WERI-Rb-1 (cell line): Measurements from ENCODE around the gene PRRT4.

Experiments used
- DNase-seq: peaks from one replicate; pipeline ENCODE4 v3.0.0-alpha.2; 2020
- H3K27ac ChIP-seq: fragments of 250-450 bp; sonication (Bioruptor Pico); 2 replicates; pipeline ENCODE4 v1.5.1; 2020; ENCODE audit warnings: mild to moderate bottlenecking, moderate library complexity
- H3K27me3 ChIP-seq: fragments of 250-450 bp; sonication (Bioruptor Pico); 2 replicates; pipeline ENCODE4 v1.5.1; 2021; ENCODE audit warnings: mild to moderate bottlenecking, low read depth, moderate library complexity; ENCODE audit not compliant: insufficient read depth, severe bottlenecking
- H3K36me3 ChIP-seq: fragments of 250-450 bp; sonication (Bioruptor Pico); 2 replicates; pipeline ENCODE4 v1.5.1; 2020; ENCODE audit warnings: mild to moderate bottlenecking, moderate library complexity
- H3K4me3 ChIP-seq: 2 replicates; pipeline ENCODE4 v1.5.1; 2011; ENCODE audit warnings: low read depth, mild to moderate bottlenecking, control low read depth, low read length
- H3K9me3 ChIP-seq: fragments of 250-450 bp; sonication (Bioruptor Pico); 2 replicates; pipeline ENCODE4 v1.5.1; 2021; ENCODE audit warnings: mild to moderate bottlenecking, moderate library complexity; ENCODE audit not compliant: severe bottlenecking
- CTCF ChIP-seq: IDR thresholded peaks from 2 replicates; pipeline ENCODE4 v1.5.1; 2011; ENCODE audit warnings: low read depth, mild to moderate bottlenecking, control low read depth, inconsistent platforms, low read length

Gene PRRT4

GRCh38 chr7:128358233-128358632, 3.3 kb downstream of the PRRT4 start:
- H3K36me3 ChIP-seq: no peaks in the 10 kb centered on the region
- no peak for DNase-seq
- H3K9me3 ChIP-seq: no peaks in the 10 kb centered on the region
- no peaks in the 10 kb centered on the region for H3K27me3 ChIP-seq
- H3K4me3 ChIP-seq: no peak overlapping the region
- H3K27ac ChIP-seq: no peak overlapping the region
- TF ChIP-seq CTCF: no peak

- Histone ChIP-seq H3K27ac (no peak overlapping the region), H3K4me3 (no peak overlapping the region), H3K36me3 (no peaks in the 10 kb centered on the region), H3K27me3 (no peaks in the 10 kb centered on the region), H3K9me3 (no peaks in the 10 kb centered on the region)
- DNase-seq: no peak
- no peak for TF ChIP-seq CTCF
Measured at GRCh38 chr7:128357217-128357613, 4.3 kb downstream of the PRRT4 start.

- no peaks in the 10 kb centered on the region for H3K9me3 ChIP-seq
- no peaks in the 10 kb centered on the region for H3K27me3 ChIP-seq
- DNase-seq: peak; percentile 36
- no peak for TF ChIP-seq CTCF
- no peaks in the 10 kb centered on the region for H3K36me3 ChIP-seq
- no peak overlapping the region for H3K27ac ChIP-seq
- no peak overlapping the region for H3K4me3 ChIP-seq
Measured at GRCh38 chr7:128356546-128357216, 4.8 kb downstream of the PRRT4 start.

GRCh38 chr7:128353610-128354009, 7.9 kb downstream of the PRRT4 start:
- Histone ChIP-seq H3K9me3 (no peaks in the 10 kb centered on the region), H3K36me3 (no peaks in the 10 kb centered on the region), H3K27me3 (no peaks in the 10 kb centered on the region), H3K4me3 (no peak overlapping the region), H3K27ac (no peak overlapping the region)
- TF ChIP-seq CTCF: no peak
- DNase-seq: no peak

- Histone ChIP-seq H3K27ac (no peak overlapping the region), H3K4me3 (no peak overlapping the region), H3K27me3 (no peaks in the 10 kb centered on the region), H3K36me3 (no peaks in the 10 kb centered on the region), H3K9me3 (no peaks in the 10 kb centered on the region)
- DNase-seq: no peak
- TF ChIP-seq CTCF: no peak
Measured at GRCh38 chr7:128353189-128353588, 8.3 kb downstream of the PRRT4 start.

GRCh38 chr7:128352636-128353035, 8.9 kb downstream of the PRRT4 start:
- H3K27me3 ChIP-seq: no peaks in the 10 kb centered on the region
- TF ChIP-seq CTCF: no peak
- no peak overlapping the region for H3K4me3 ChIP-seq
- no peaks in the 10 kb centered on the region for H3K9me3 ChIP-seq
- H3K36me3 ChIP-seq: no peaks in the 10 kb centered on the region
- DNase-seq: no peak
- no peak overlapping the region for H3K27ac ChIP-seq
